Hepatocyte (in vitro differentiated cells): ENCODE data around the gene GALNTL6. TPM values are rescaled to one million over a fixed set of nuclear protein-coding genes. Genes with fewer than 3 reads are reported as not detected.
A peak's percentile ranks its signal among the peaks of the same experiment; 100 is the strongest.

Experiments
- DNase-seq: peaks from one replicate; pipeline ENCODE4 v3.0.0-alpha.2; 2016; ENCODE audit warnings: low spot score
- H2AFZ ChIP-seq: fragments of 200-600 bp; sonication (generic); 2 replicates; pipeline ENCODE4 v1.6.0; 2016; ENCODE audit warnings: antibody characterized with exemption, mild to moderate bottlenecking
- H3K27ac ChIP-seq: fragments of 200-600 bp; sonication (generic); 2 replicates; pipeline ENCODE4 v1.5.1; 2016; ENCODE audit warnings: mild to moderate bottlenecking
- H3K27me3 ChIP-seq: fragments of 200-600 bp; sonication (generic); 2 replicates; pipeline ENCODE4 v1.6.1; 2016
- H3K36me3 ChIP-seq: fragments of 200-600 bp; sonication (generic); replicated peaks from 2 replicates; pipeline ENCODE4 v1.5.1; 2016; ENCODE audit warnings: low read depth; ENCODE audit not compliant: insufficient read depth
- H3K4me1 ChIP-seq: fragments of 200-600 bp; sonication (generic); 2 replicates; pipeline ENCODE4 v1.5.1; 2016; ENCODE audit warnings: mild to moderate bottlenecking, moderate library complexity; ENCODE audit not compliant: insufficient read depth
- H3K4me2 ChIP-seq: fragments of 200-600 bp; sonication (generic); 2 replicates; pipeline ENCODE4 v1.6.0; 2016
- H3K4me3 ChIP-seq: fragments of 200-600 bp; sonication (generic); 2 replicates; pipeline ENCODE4 v1.5.1; 2016; ENCODE audit warnings: mild to moderate bottlenecking
- H3K79me2 ChIP-seq: fragments of 200-600 bp; sonication (generic); 2 replicates; pipeline ENCODE4 v1.6.0; 2017; ENCODE audit warnings: mild to moderate bottlenecking
- H3K9me2 ChIP-seq: fragments of 200-600 bp; sonication (generic); replicated peaks from 2 replicates; pipeline ENCODE4 v1.6.0; 2017; ENCODE audit warnings: mild to moderate bottlenecking; ENCODE audit not compliant: insufficient read depth
- H3K9me3 ChIP-seq: fragments of 200-600 bp; sonication (generic); 2 replicates; pipeline ENCODE4 v1.5.1; 2016; ENCODE audit warnings: low read depth, mild to moderate bottlenecking
- H4K20me1 ChIP-seq: fragments of 200-600 bp; sonication (generic); 2 replicates; pipeline ENCODE4 v1.6.0; 2016; ENCODE audit warnings: mild to moderate bottlenecking; ENCODE audit not compliant: insufficient read depth, poor library complexity, severe bottlenecking
- CTCF ChIP-seq: fragments of 200-600 bp; sonication (generic); IDR thresholded peaks from 2 replicates; pipeline ENCODE4 v1.5.1; 2016; ENCODE audit warnings: antibody characterized with exemption, mild to moderate bottlenecking; ENCODE audit not compliant: poor library complexity
- EZH2 ChIP-seq: fragments of 200-600 bp; sonication (generic); IDR thresholded peaks from 2 replicates; pipeline ENCODE4 v1.6.1; 2016; ENCODE audit warnings: antibody characterized with exemption, mild to moderate bottlenecking, borderline replicate concordance
- EZH2phosphoT487 ChIP-seq: fragments of 200-600 bp; sonication (generic); IDR thresholded peaks from one replicate; pipeline ENCODE4 v1.6.1; 2018; ENCODE audit warnings: antibody characterized with exemption, mild to moderate bottlenecking, low read depth, moderate library complexity; ENCODE audit not compliant: unreplicated experiment, severe bottlenecking
- WGBS: methylation state at CpG from one replicate; pipeline ENCODE4 v1.1.6; 2016; ENCODE audit warnings: low lambda C conversion rate; ENCODE audit errors: missing lambda C conversion rate; 5-methylcytosine and 5-hydroxymethylcytosine counted together
- polyA plus RNA-seq: library from polyadenylated mRNA; unstranded; fragments of >200 nt; fragmentation: Nextera tagmentation; extraction: Ambion mirVana; gene quantifications from 2 replicates; pipeline ENCODE4 v1.2.1, GENCODE V29; 2016
- total RNA-seq: library from RNA; depleted of rRNA; stranded (reverse); fragments of >200 nt; gene quantifications from 2 replicates; pipeline ENCODE4 v1.2.3, GENCODE V29; 2014

GALNTL6 gene
- total and polyA plus RNA-seq, 2 experiments from 2014 or later = 0.53 to 0.74 TPM

GRCh38 chr4:173024203-173024602 is 1211.0 kb downstream of the GALNTL6 start:
- Histone ChIP-seq H3K79me2 (no peaks in the 10 kb centered on the region), H3K4me3 (no peak overlapping the region), H2AFZ (no peak overlapping the region), H4K20me1 (no peaks in the 10 kb centered on the region), H3K27me3 (no peaks in the 10 kb centered on the region), H3K4me2 (no peak overlapping the region), H3K4me1 (no peaks in the 10 kb centered on the region), H3K9me3 (no peaks in the 10 kb centered on the region), H3K36me3 (no peaks in the 10 kb centered on the region), H3K9me2 (no peaks in the 10 kb centered on the region), H3K27ac (no peak overlapping the region)
- no peak for DNase-seq
- TF ChIP-seq EZH2phosphoT487 (no peak), CTCF (no peak), EZH2 (no peak)

- WGBS = 94% methylated on average over 1 of the region's 1 CpG
- Histone ChIP-seq H3K4me1 (no peaks in the 10 kb centered on the region), H3K27ac (no peak overlapping the region), H3K4me2 (no peak overlapping the region), H4K20me1 (no peaks in the 10 kb centered on the region), H3K4me3 (no peak overlapping the region), H3K9me3 (no peaks in the 10 kb centered on the region), H3K27me3 (no peaks in the 10 kb centered on the region), H3K9me2 (no peaks in the 10 kb centered on the region), H3K79me2 (no peaks in the 10 kb centered on the region), H2AFZ (no peak overlapping the region), H3K36me3 (no peaks in the 10 kb centered on the region)
- DNase-seq = peak; percentile 84
- TF ChIP-seq CTCF (peak; percentile 71), EZH2 (no peak)
These were observed 1211.9 kb downstream of the GALNTL6 start for GRCh38 chr4:173025131-173025530.

- Histone ChIP-seq H3K9me3 (no peaks in the 10 kb centered on the region), H3K27ac (no peak overlapping the region), H3K9me2 (no peaks in the 10 kb centered on the region), H4K20me1 (no peaks in the 10 kb centered on the region), H3K4me3 (no peak overlapping the region), H2AFZ (no peak overlapping the region), H3K4me1 (peaks cover 10% of the 10 kb centered on the region), H3K27me3 (no peaks in the 10 kb centered on the region), H3K4me2 (no peak overlapping the region), H3K79me2 (no peaks in the 10 kb centered on the region), H3K36me3 (no peaks in the 10 kb centered on the region)
- WGBS = 97% methylated on average over 1 of the region's 1 CpG
- TF ChIP-seq CTCF = no peak
- TF ChIP-seq EZH2phosphoT487 = no peak
- TF ChIP-seq EZH2 = no peak
- no peak for DNase-seq
These were observed 1224.0 kb downstream of the GALNTL6 start for GRCh38 chr4:173037242-173037641.

- Histone ChIP-seq H3K4me1 (peaks cover 10% of the 10 kb centered on the region), H4K20me1 (no peaks in the 10 kb centered on the region), H3K9me2 (no peaks in the 10 kb centered on the region), H3K9me3 (no peaks in the 10 kb centered on the region), H3K79me2 (no peaks in the 10 kb centered on the region), H3K27ac (peak overlapping the region; percentile 32), H3K27me3 (no peaks in the 10 kb centered on the region), H2AFZ (peak overlapping the region; percentile 3), H3K36me3 (no peaks in the 10 kb centered on the region), H3K4me3 (no peak overlapping the region), H3K4me2 (peak overlapping the region; percentile 45)
- DNase-seq = no peak
- TF ChIP-seq CTCF (no peak), EZH2 (no peak), EZH2phosphoT487 (no peak)
- 26% methylated on average over 6 of the region's 6 CpGs for WGBS
These were observed 1225.1 kb downstream of the GALNTL6 start for GRCh38 chr4:173038192-173038896.
